Activated CD8-positive, alpha-beta memory T cell treated with anti-CD3 and anti-CD28 coated beads, Interleukin-2, amount 10 ng/mL, durations not matched to agents 7 days and 5 days (primary cell): ENCODE measurements around the gene AUTS2. TPM values are rescaled to one million over a fixed set of nuclear protein-coding genes. Genes with fewer than 3 reads are reported as not detected.

Experiments used
- ATAC-seq: fragments of 150-1000 bp; cut with Tn5 transposase; one replicate; pipeline ENCODE4 v1.10.0; 2021; ENCODE audit warnings: moderate library complexity
- CTCF ChIA-PET: fragments of 350-600 bp; sonication (Branson Sonifier 250); formaldehyde crosslinking; loops from one replicate; lab custom pipeline; 2021; ENCODE audit warnings: antibody characterized with exemption; lab: Charles Lee
- DNase-seq: peaks from one replicate; pipeline ENCODE4 v3.0.0-alpha.2; 2020
- H3K27ac Mint-ChIP-seq: one replicate; pipeline ENCODE4 v1.8.0; 2021; ENCODE audit warnings: mild to moderate bottlenecking, mixed read lengths
- H3K27me3 Mint-ChIP-seq: one replicate; pipeline ENCODE4 v1.8.0; 2021; ENCODE audit warnings: mixed read lengths
- H3K36me3 Mint-ChIP-seq: one replicate; pipeline ENCODE4 v1.8.0; 2021; ENCODE audit warnings: mild to moderate bottlenecking, mixed read lengths
- H3K4me1 Mint-ChIP-seq: one replicate; pipeline ENCODE4 v1.8.0; 2021; ENCODE audit warnings: mixed read lengths
- H3K4me3 Mint-ChIP-seq: one replicate; pipeline ENCODE4 v1.8.0; 2021; ENCODE audit warnings: mild to moderate bottlenecking, moderate library complexity, mixed read lengths
- H3K9me3 Mint-ChIP-seq: one replicate; pipeline ENCODE4 v1.8.0; 2022; ENCODE audit warnings: low read depth, mixed read lengths
- total RNA-seq, 2 experiments: library from RNA; stranded (reverse); gene quantifications; one replicate each; pipeline ENCODE4 v1.2.3, GENCODE V29; 2021

The AUTS2 gene
- 10 to 100 TPM in 1 of 2 experiments, 1 to 10 TPM in 1; 9.5 to 24.4 TPM for total RNA-seq

DNA sequence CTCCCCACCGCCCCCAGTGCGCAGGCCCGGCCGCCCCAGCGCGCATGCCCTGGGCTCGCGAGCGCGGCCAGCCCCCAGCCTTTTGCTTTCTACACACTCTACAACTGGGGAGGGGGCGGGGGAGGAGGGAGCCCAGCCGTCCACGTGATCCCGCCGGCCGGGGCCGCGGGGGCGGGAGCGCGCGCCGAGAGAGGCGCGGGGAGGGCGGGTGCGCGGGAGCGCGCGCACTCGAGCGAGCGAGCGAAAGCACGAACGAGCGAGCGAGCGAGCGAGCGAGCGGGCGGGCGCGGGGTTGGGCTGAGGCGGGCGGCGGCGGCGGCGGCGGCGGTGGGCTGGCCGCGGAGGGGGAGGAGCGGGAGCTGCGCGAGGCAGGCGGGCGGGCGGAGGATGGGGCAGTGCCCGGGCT is at the start of gene AUTS2:
Gene AUTS2 (plus strand): TSS at position 395 of the 406 bp plus-strand sequence. CDS start 1,179 bp downstream, outside the sequence.
- CTCF ChIA-PET, result no interaction called here
- H3K4me3 Mint-ChIP-seq, result peak within 1 kb of the TSS; percentile 72
- peaks cover 1% of the 10 kb centered on the region for H3K36me3 Mint-ChIP-seq
- DNase-seq (no peak), ATAC-seq (peak; percentile 72)
- peaks cover 9% of the 10 kb centered on the region for H3K4me1 Mint-ChIP-seq
- H3K27me3 Mint-ChIP-seq, result peaks cover 50% of the 10 kb centered on the region
- H3K27ac Mint-ChIP-seq, result no peak within 1 kb of the TSS
- no peaks in the 10 kb centered on the region for H3K9me3 Mint-ChIP-seq

DNA sequence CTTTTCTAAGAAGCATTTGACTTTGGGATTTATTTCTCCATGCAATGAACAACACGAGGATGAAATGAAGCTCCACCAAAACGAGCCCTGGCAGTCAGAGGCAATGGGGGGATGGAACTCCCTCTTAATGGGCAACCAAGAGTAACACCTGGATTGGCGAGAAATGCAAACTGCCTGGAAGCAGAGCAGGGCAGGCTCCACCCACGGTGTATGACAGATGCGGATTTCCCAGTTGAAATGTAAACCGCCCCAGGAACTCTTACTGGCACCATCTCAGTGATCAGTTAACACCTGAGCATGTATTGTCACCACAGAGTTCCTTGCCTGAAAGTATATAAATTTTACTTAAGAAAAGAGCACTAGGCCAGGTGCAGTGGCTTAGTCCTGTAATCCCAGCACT is 47.3 kb upstream of the AUTS2 start:
- no peak for ATAC-seq
- Mint-ChIP-seq H3K9me3 (no peaks in the 10 kb centered on the region), H3K27ac (no peak overlapping the region), H3K27me3 (no peaks in the 10 kb centered on the region), H3K36me3 (no peaks in the 10 kb centered on the region), H3K4me3 (no peak overlapping the region), H3K4me1 (no peaks in the 10 kb centered on the region)
- no peak for DNase-seq
- CTCF ChIA-PET, result no interaction called here

GRCh38 chr7:69553190-69553589 is 45.1 kb upstream of the AUTS2 start:
- H3K4me3 Mint-ChIP-seq, result no peak overlapping the region
- no peaks in the 10 kb centered on the region for H3K9me3 Mint-ChIP-seq
- no peaks in the 10 kb centered on the region for H3K36me3 Mint-ChIP-seq
- CTCF ChIA-PET, result no interaction called here
- ATAC-seq, result no peak
- no peak overlapping the region for H3K27ac Mint-ChIP-seq
- H3K27me3 Mint-ChIP-seq, result no peaks in the 10 kb centered on the region
- DNase-seq, result no peak
- H3K4me1 Mint-ChIP-seq, result no peaks in the 10 kb centered on the region

DNA sequence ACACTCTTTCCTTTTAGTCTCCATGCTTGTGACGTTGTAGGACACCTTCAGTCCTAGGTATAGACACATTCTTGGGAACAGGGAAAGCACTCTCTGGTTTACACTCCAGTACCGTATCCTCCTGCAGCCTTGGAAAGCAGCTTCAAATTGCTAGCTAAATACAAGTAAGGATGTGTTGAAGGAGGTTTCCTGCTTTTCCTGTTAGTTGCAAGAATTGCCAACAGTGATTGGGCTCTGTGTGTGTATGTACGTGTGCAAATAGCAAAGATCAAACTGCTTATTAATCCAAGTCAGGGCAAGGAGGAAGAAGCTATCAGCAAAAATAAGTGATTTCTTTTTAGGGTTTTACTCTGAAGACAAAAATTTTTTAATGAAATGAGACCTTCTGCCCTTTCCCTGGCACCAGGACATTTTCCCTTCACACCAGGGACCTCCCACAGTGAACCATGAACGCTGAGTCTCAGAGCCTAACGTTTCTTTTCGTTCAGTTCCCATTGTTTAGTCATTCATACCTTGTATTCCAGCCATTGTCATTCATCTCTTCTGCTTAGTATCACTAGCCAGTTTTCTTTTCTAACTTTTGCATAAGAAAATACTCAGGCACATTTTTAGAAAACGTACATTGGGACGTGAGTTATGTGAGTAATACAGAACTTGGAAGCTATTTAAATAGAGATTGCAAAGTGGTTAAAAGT is 36.9 kb upstream of the AUTS2 start:
- H3K4me1 Mint-ChIP-seq, result no peaks in the 10 kb centered on the region

GRCh38 chr7:69564454-69565417 is 33.5 kb upstream of the AUTS2 start:
- no peak overlapping the region for H3K27ac Mint-ChIP-seq
- H3K9me3 Mint-ChIP-seq, result no peaks in the 10 kb centered on the region
- H3K36me3 Mint-ChIP-seq, result no peaks in the 10 kb centered on the region
- no peak for ATAC-seq
- H3K27me3 Mint-ChIP-seq, result no peaks in the 10 kb centered on the region
- no peak for DNase-seq
- no peaks in the 10 kb centered on the region for H3K4me1 Mint-ChIP-seq
- H3K4me3 Mint-ChIP-seq, result no peak overlapping the region
- CTCF ChIA-PET, result no interaction called here

More for the DNA sequence above, 36.9 kb upstream of the AUTS2 start:
- no peak overlapping the region for H3K4me3 Mint-ChIP-seq
- H3K27me3 Mint-ChIP-seq, result no peaks in the 10 kb centered on the region
- DNase-seq (no peak), ATAC-seq (no peak)
- H3K27ac Mint-ChIP-seq, result no peak overlapping the region
- H3K9me3 Mint-ChIP-seq, result no peaks in the 10 kb centered on the region
- H3K36me3 Mint-ChIP-seq, result no peaks in the 10 kb centered on the region
- CTCF ChIA-PET, result no interaction called here

GRCh38 chr7:69567800-69568199 is 30.5 kb upstream of the AUTS2 start:
- H3K4me3 Mint-ChIP-seq, result no peak overlapping the region
- H3K27me3 Mint-ChIP-seq, result no peaks in the 10 kb centered on the region
- no peak overlapping the region for H3K27ac Mint-ChIP-seq
- ATAC-seq (no peak), DNase-seq (no peak)
- no peaks in the 10 kb centered on the region for H3K9me3 Mint-ChIP-seq
- H3K4me1 Mint-ChIP-seq, result no peaks in the 10 kb centered on the region
- no peaks in the 10 kb centered on the region for H3K36me3 Mint-ChIP-seq
- CTCF ChIA-PET, result no interaction called here

DNA sequence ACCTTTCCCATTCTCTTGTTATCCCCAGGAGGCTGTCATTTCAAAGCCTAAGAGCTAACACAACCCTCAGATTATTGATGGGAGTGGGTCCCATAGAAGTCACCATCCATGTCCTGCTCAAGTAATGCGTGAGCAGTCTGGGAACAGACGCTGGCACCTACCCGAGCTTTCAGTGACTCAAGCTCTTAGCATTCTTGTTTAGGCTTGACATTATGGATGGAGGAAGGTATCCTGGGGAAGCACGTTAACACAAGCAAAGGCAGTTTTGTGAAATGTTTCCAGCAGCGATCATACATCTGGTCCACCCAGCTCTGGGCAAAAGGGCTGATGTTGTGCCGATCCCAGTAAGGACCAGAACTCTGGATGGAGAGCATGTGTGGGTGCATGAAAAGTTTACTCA is 30.0 kb upstream of the AUTS2 start:
- Mint-ChIP-seq H3K27ac (no peak overlapping the region), H3K9me3 (no peaks in the 10 kb centered on the region), H3K36me3 (no peaks in the 10 kb centered on the region), H3K4me3 (no peak overlapping the region), H3K4me1 (no peaks in the 10 kb centered on the region), H3K27me3 (no peaks in the 10 kb centered on the region)
- DNase-seq (no peak), ATAC-seq (no peak)
- CTCF ChIA-PET, result no interaction called here

DNA sequence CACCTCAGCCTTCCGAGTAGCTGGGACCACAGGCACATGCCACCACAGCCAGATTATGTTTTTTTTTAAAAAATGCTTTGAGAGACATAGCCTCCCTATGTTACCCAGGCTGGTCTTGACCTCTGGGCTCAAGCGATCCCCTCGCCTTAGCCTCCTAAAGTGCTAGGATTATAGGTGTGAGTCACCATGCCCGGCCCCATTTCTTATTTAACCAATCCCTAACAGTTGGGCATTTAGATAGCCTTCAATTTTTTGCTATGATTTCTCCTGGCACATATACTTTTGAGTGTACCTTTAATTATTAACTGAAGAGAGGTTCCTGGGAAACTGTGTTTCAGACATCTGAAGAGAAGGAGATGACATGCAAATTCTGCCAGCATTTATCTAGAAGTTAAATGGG is 22.6 kb upstream of the AUTS2 start:
- Mint-ChIP-seq H3K4me3 (no peak overlapping the region), H3K4me1 (no peaks in the 10 kb centered on the region), H3K36me3 (no peaks in the 10 kb centered on the region), H3K9me3 (no peaks in the 10 kb centered on the region), H3K27me3 (no peaks in the 10 kb centered on the region), H3K27ac (no peak overlapping the region)
- no peak for DNase-seq
- ATAC-seq, result no peak
- CTCF ChIA-PET, result no interaction called here

DNA sequence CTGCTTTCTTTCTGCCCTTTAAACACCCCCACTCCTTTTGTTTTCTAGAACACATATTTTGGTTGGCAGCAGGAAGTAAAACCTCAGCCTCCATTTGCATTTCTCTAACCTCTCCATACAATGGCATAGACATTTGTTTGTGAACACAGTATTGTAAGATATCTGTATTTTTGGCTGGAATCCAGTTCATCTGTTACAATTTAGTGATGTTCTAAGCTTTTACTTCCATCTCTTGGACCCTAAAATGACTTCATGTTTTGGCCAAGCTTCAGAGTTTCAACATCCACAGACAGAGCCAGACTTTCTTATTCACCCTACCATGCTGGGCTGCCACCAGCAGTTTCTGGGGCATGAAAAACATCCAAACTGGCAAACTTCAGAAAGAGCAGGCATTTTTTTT is 21.1 kb upstream of the AUTS2 start:
- no peaks in the 10 kb centered on the region for H3K27me3 Mint-ChIP-seq
- no peaks in the 10 kb centered on the region for H3K9me3 Mint-ChIP-seq
- CTCF ChIA-PET, result no interaction called here
- DNase-seq, result no peak
- ATAC-seq, result no peak
- no peaks in the 10 kb centered on the region for H3K4me1 Mint-ChIP-seq
- no peaks in the 10 kb centered on the region for H3K36me3 Mint-ChIP-seq
- H3K4me3 Mint-ChIP-seq, result no peak overlapping the region
- H3K27ac Mint-ChIP-seq, result no peak overlapping the region

GRCh38 chr7:69585169-69585568 is 13.1 kb upstream of the AUTS2 start:
- ATAC-seq (no peak), DNase-seq (no peak)
- Mint-ChIP-seq H3K27ac (no peak overlapping the region), H3K4me3 (no peak overlapping the region), H3K27me3 (peaks cover 2% of the 10 kb centered on the region), H3K4me1 (no peaks in the 10 kb centered on the region), H3K36me3 (no peaks in the 10 kb centered on the region), H3K9me3 (no peaks in the 10 kb centered on the region)
- CTCF ChIA-PET, result no interaction called here

GRCh38 chr7:69586321-69586720 is 12.0 kb upstream of the AUTS2 start:
- H3K9me3 Mint-ChIP-seq, result peaks cover 2% of the 10 kb centered on the region
- no peaks in the 10 kb centered on the region for H3K36me3 Mint-ChIP-seq
- H3K27me3 Mint-ChIP-seq, result peaks cover 2% of the 10 kb centered on the region
- no peak for DNase-seq
- CTCF ChIA-PET, result no interaction called here
- H3K27ac Mint-ChIP-seq, result no peak overlapping the region
- no peak overlapping the region for H3K4me3 Mint-ChIP-seq
- H3K4me1 Mint-ChIP-seq, result no peaks in the 10 kb centered on the region
- no peak for ATAC-seq

- Mint-ChIP-seq H3K9me3 (peaks cover 2% of the 10 kb centered on the region), H3K27me3 (peaks cover 8% of the 10 kb centered on the region), H3K27ac (no peak overlapping the region), H3K4me3 (no peak overlapping the region), H3K36me3 (no peaks in the 10 kb centered on the region), H3K4me1 (no peaks in the 10 kb centered on the region)
- CTCF ChIA-PET, result no interaction called here
- ATAC-seq (no peak), DNase-seq (no peak)
Measured at GRCh38 chr7:69588773-69589172, 9.5 kb upstream of the AUTS2 start.

GRCh38 chr7:69591805-69592204 is 6.5 kb upstream of the AUTS2 start:
- Mint-ChIP-seq H3K4me3 (no peak overlapping the region), H3K27me3 (peaks cover 27% of the 10 kb centered on the region), H3K27ac (no peak overlapping the region), H3K36me3 (no peaks in the 10 kb centered on the region), H3K9me3 (peaks cover 2% of the 10 kb centered on the region), H3K4me1 (peaks cover under 1% of the 10 kb centered on the region)
- CTCF ChIA-PET, result no interaction called here
- DNase-seq, result no peak
- no peak for ATAC-seq

DNA sequence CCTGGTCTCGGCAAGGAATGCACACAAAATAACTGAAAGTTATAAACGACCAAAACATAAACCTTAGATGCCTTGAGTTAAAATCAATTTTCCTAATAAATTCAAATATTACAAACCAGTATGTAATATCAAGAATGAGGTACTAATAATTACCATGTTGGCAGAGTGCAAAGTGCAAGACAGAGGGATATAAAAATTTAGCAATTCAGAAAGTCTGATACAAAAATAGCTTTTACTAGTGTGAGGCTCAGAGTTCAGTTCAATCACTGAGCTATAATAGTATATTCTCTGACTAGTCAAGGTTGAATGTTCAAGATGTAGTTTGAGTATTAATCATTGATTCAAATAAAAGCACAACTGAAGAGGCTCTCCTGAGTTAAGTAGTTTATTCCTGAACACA is 4.8 kb upstream of the AUTS2 start:
- CTCF ChIA-PET, result interaction anchor here (1.1 kb wide), 1 partner anchor 71 kb away, joined by 3 read pairs; no protein-coding TSS in a partner anchor
- peaks cover 3% of the 10 kb centered on the region for H3K4me1 Mint-ChIP-seq
- DNase-seq (no peak), ATAC-seq (no peak)
- peaks cover 34% of the 10 kb centered on the region for H3K27me3 Mint-ChIP-seq
- H3K36me3 Mint-ChIP-seq, result no peaks in the 10 kb centered on the region
- H3K4me3 Mint-ChIP-seq, result no peak overlapping the region
- H3K9me3 Mint-ChIP-seq, result peaks cover 2% of the 10 kb centered on the region
- no peak overlapping the region for H3K27ac Mint-ChIP-seq
